Measurements from ENCODE around the gene LSM10.

DNA sequence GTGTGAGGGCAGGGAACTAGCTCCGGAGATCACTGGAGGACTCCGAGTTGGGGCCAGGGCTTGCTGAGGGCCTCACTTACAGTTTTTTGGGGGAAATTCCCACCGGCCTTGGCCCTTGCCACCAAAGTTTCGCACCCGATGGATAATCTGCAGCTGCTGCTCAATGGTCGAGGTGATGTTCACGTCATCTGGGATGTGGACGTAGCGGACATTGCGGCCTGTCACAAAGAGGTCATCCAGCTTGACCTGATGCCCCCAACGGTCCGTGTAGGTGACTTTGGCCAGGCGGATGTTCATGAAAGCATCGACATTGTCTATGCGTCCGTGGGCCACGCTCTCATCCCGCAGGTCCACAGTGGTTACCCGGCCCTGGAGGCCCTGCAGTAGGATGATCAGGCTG, 4.0 kb downstream of the LSM10 start:
- TF ChIP-seq CTCF (conservative IDR thresholded peaks at IDR 0.05; ENCODE audit: low read depth, low read length) = no peak
- TF ChIP-seq EZH2 (IDR thresholded peaks at IDR 0.05; ENCODE audit: low read length, unreplicated experiment) = no peak
- TF ChIP-seq EZH2phosphoT487 (IDR thresholded peaks at IDR 0.05; ENCODE audit: borderline replicate concordance, low read length) = no peak

Measured in PC-3 (cell line).